IPS-15b (cell line): ENCODE measurements around the gene GSTA2.

Experiments used
- H3K27me3 ChIP-seq: one replicate; pipeline ENCODE4 v1.6.1; 2013; ENCODE audit warnings: low read length; ENCODE audit not compliant: control insufficient read depth, insufficient read depth
- H3K36me3 ChIP-seq: one replicate; pipeline ENCODE4 v1.6.1; 2013; ENCODE audit warnings: low read length; ENCODE audit not compliant: control insufficient read depth, insufficient read depth
- H3K4me1 ChIP-seq: one replicate; pipeline ENCODE4 v1.6.1; 2013; ENCODE audit warnings: mild to moderate bottlenecking, low read length; ENCODE audit not compliant: control insufficient read depth, insufficient read depth
- H3K4me3 ChIP-seq: one replicate; pipeline ENCODE4 v1.5.1; 2013; ENCODE audit warnings: low read depth, low read length
- H3K9ac ChIP-seq: one replicate; pipeline ENCODE4 v1.6.1; 2013; ENCODE audit warnings: low read depth, mild to moderate bottlenecking, low read length
- H3K9me3 ChIP-seq: one replicate; pipeline ENCODE4 v1.6.1; 2013; ENCODE audit warnings: mild to moderate bottlenecking, low read length; ENCODE audit not compliant: control insufficient read depth, insufficient read depth

The GSTA2 gene

GRCh38 chr6:52734072-52734471 lies 29.2 kb downstream of the GSTA2 start:
- Histone ChIP-seq H3K4me3 (no peak overlapping the region), H3K36me3 (no peaks in the 10 kb centered on the region), H3K27me3 (no peaks in the 10 kb centered on the region), H3K9ac (no peak overlapping the region), H3K4me1 (peaks cover 3% of the 10 kb centered on the region), H3K9me3 (no peaks in the 10 kb centered on the region)

- no peak overlapping the region for H3K4me3 ChIP-seq
- no peaks in the 10 kb centered on the region for H3K9me3 ChIP-seq
- no peaks in the 10 kb centered on the region for H3K27me3 ChIP-seq
- peaks cover 3% of the 10 kb centered on the region for H3K4me1 ChIP-seq
- no peaks in the 10 kb centered on the region for H3K36me3 ChIP-seq
- H3K9ac ChIP-seq, result no peak overlapping the region
Observed at GRCh38 chr6:52733172-52733571, 30.1 kb downstream of the GSTA2 start.

GRCh38 chr6:52731719-52732118 lies 31.6 kb downstream of the GSTA2 start:
- Histone ChIP-seq H3K4me3 (no peak overlapping the region), H3K4me1 (peaks cover 3% of the 10 kb centered on the region), H3K9ac (no peak overlapping the region)

GRCh38 chr6:52729576-52729975 lies 33.7 kb downstream of the GSTA2 start:
- Histone ChIP-seq H3K27me3 (no peaks in the 10 kb centered on the region), H3K36me3 (no peaks in the 10 kb centered on the region), H3K4me3 (no peak overlapping the region), H3K4me1 (peaks cover 3% of the 10 kb centered on the region), H3K9me3 (no peaks in the 10 kb centered on the region), H3K9ac (no peak overlapping the region)

More at GRCh38 chr6:52731719-52732118, 31.6 kb downstream of the GSTA2 start:
- Histone ChIP-seq H3K9me3 (no peaks in the 10 kb centered on the region), H3K36me3 (no peaks in the 10 kb centered on the region), H3K27me3 (no peaks in the 10 kb centered on the region)

GRCh38 chr6:52728394-52728793 lies 34.9 kb downstream of the GSTA2 start:
- no peaks in the 10 kb centered on the region for H3K36me3 ChIP-seq
- H3K27me3 ChIP-seq, result no peaks in the 10 kb centered on the region
- H3K4me3 ChIP-seq, result no peak overlapping the region
- peaks cover 3% of the 10 kb centered on the region for H3K4me1 ChIP-seq
- H3K9me3 ChIP-seq, result no peaks in the 10 kb centered on the region
- H3K9ac ChIP-seq, result no peak overlapping the region

- Histone ChIP-seq H3K4me1 (peaks cover 3% of the 10 kb centered on the region), H3K9me3 (no peaks in the 10 kb centered on the region), H3K27me3 (no peaks in the 10 kb centered on the region), H3K4me3 (no peak overlapping the region), H3K36me3 (no peaks in the 10 kb centered on the region), H3K9ac (no peak overlapping the region)
Observed at GRCh38 chr6:52727908-52728307, 35.4 kb downstream of the GSTA2 start.

GRCh38 chr6:52726741-52727535 lies 36.3 kb downstream of the GSTA2 start:
- no peak overlapping the region for H3K9ac ChIP-seq
- H3K27me3 ChIP-seq, result no peaks in the 10 kb centered on the region
- no peak overlapping the region for H3K4me3 ChIP-seq
- peaks cover 3% of the 10 kb centered on the region for H3K4me1 ChIP-seq
- no peaks in the 10 kb centered on the region for H3K9me3 ChIP-seq
- H3K36me3 ChIP-seq, result no peaks in the 10 kb centered on the region

GRCh38 chr6:52726193-52726542 lies 37.1 kb downstream of the GSTA2 start:
- H3K27me3 ChIP-seq, result no peaks in the 10 kb centered on the region
- no peaks in the 10 kb centered on the region for H3K36me3 ChIP-seq
- H3K4me3 ChIP-seq, result no peak overlapping the region
- H3K9me3 ChIP-seq, result no peaks in the 10 kb centered on the region
- H3K4me1 ChIP-seq, result peaks cover 2% of the 10 kb centered on the region
- no peak overlapping the region for H3K9ac ChIP-seq

GRCh38 chr6:52725535-52726192 lies 37.6 kb downstream of the GSTA2 start:
- Histone ChIP-seq H3K9ac (no peak overlapping the region), H3K4me3 (no peak overlapping the region), H3K27me3 (no peaks in the 10 kb centered on the region), H3K36me3 (no peaks in the 10 kb centered on the region), H3K4me1 (no peaks in the 10 kb centered on the region), H3K9me3 (no peaks in the 10 kb centered on the region)

GRCh38 chr6:52725143-52725534 lies 38.1 kb downstream of the GSTA2 start:
- Histone ChIP-seq H3K4me3 (no peak overlapping the region), H3K36me3 (no peaks in the 10 kb centered on the region), H3K4me1 (no peaks in the 10 kb centered on the region), H3K27me3 (no peaks in the 10 kb centered on the region), H3K9ac (no peak overlapping the region), H3K9me3 (no peaks in the 10 kb centered on the region)

- no peaks in the 10 kb centered on the region for H3K9me3 ChIP-seq
- H3K9ac ChIP-seq, result no peak overlapping the region
- no peaks in the 10 kb centered on the region for H3K4me1 ChIP-seq
- no peaks in the 10 kb centered on the region for H3K36me3 ChIP-seq
- H3K4me3 ChIP-seq, result no peak overlapping the region
- no peaks in the 10 kb centered on the region for H3K27me3 ChIP-seq
Observed at GRCh38 chr6:52724406-52725121, 38.7 kb downstream of the GSTA2 start.

- Histone ChIP-seq H3K4me3 (no peak overlapping the region), H3K36me3 (no peaks in the 10 kb centered on the region), H3K27me3 (no peaks in the 10 kb centered on the region)
Observed at GRCh38 chr6:52724042-52724405, 39.3 kb downstream of the GSTA2 start.

More at GRCh38 chr6:52724042-52724405, 39.3 kb downstream of the GSTA2 start:
- Histone ChIP-seq H3K9me3 (no peaks in the 10 kb centered on the region), H3K4me1 (no peaks in the 10 kb centered on the region), H3K9ac (no peak overlapping the region)
